Measurements from ENCODE around the gene KLHL35. TPM values are rescaled to one million over a fixed set of nuclear protein-coding genes. Genes with fewer than 3 reads are reported as not detected.

KLHL35 gene
- polyA plus RNA-seq, 3 donors, result 0.33 to 0.45 TPM; not detected in 1

- peaks cover 0 to 7% (median 2%) of the 10 kb centered on the region in 7 donors for H3K9me3 Mint-ChIP-seq
- Histone ChIP-seq H3K4me2 (replicated peaks; ENCODE audit: extremely low read depth, low read length, poor library complexity, severe bottlenecking) (no peak overlapping the region), H3K4me3 (replicated peaks in 1 of 3; ENCODE audit: low read depth in 2 of 3, low read length in 3 of 3) (no peak overlapping the region), H3K9ac (ENCODE audit: insufficient read depth, low read length, poor library complexity, severe bottlenecking) (no peak overlapping the region), H3K4me1 (ENCODE audit: control insufficient read depth in 1 of 2, insufficient read depth in 2 of 2, low read length in 2 of 2) (no peaks in the 10 kb centered on the region), H2AFZ (ENCODE audit: insufficient read depth, low read depth, low read length, poor library complexity, severe bottlenecking) (no peak overlapping the region), H3K36me3 (replicated peaks in 1 of 2; ENCODE audit: control insufficient read depth in 1 of 2, insufficient read depth in 2 of 2, low read length in 2 of 2) (peaks cover 0 to 8% of the 10 kb centered on the region in 2 donors), H3K79me2 (ENCODE audit: insufficient read depth, low read length) (no peaks in the 10 kb centered on the region), H3K27ac (ENCODE audit: low read depth in 1 of 2, low read length in 2 of 2) (no peak overlapping the region), H3K27me3 (ENCODE audit: control insufficient read depth in 2 of 2, insufficient read depth in 2 of 2, low read length in 2 of 2) (no peaks in the 10 kb centered on the region), H3K9me3 (replicated peaks in 1 of 2; ENCODE audit: control insufficient read depth in 1 of 2, insufficient read depth in 1 of 2, low read length in 2 of 2) (peaks cover 0 to 4% of the 10 kb centered on the region in 2 donors), H4K20me1 (ENCODE audit: insufficient read depth, low read length) (no peaks in the 10 kb centered on the region)
- intact Hi-C loops (cut with micrococcal nuclease), result no loop called here
- peaks cover 1 to 4% (median 4%) of the 10 kb centered on the region in 3 donors for H3K27me3 Mint-ChIP-seq (ENCODE audit: low read depth in 3 of 3)
- no CpG with 5 or more reads among the region's 5 CpGs for WGBS (ENCODE audit: insufficient coverage)
- H3K4me1 Mint-ChIP-seq, result no peaks in the 10 kb centered on the region
- H3K4me3 Mint-ChIP-seq, result no peak overlapping the region
- peaks cover 9 to 12% of the 10 kb centered on the region in 2 donors for H3K36me3 Mint-ChIP-seq
- no peak for TF ChIP-seq CTCF (IDR thresholded peaks at IDR 0.05)
- H3K27ac Mint-ChIP-seq, result no peak overlapping the region
- no peak for DNase-seq
Measured at GRCh38 chr11:75447415-75447814, 14.4 kb upstream of the KLHL35 start.

- no peak overlapping the region for H3K4me3 Mint-ChIP-seq
- intact Hi-C loops (cut with micrococcal nuclease), result loop anchor here (1.0 kb wide), 1 partner anchor 87 kb away; no protein-coding TSS in a partner anchor
- H3K4me2 ChIP-seq (replicated peaks; ENCODE audit: extremely low read depth, low read length, poor library complexity, severe bottlenecking), result no peak overlapping the region
- H2AFZ ChIP-seq (ENCODE audit: insufficient read depth, low read depth, low read length, poor library complexity, severe bottlenecking), result no peak overlapping the region
- no peaks in the 10 kb centered on the region for H3K79me2 ChIP-seq (ENCODE audit: insufficient read depth, low read length)
- H3K4me1 Mint-ChIP-seq, result no peaks in the 10 kb centered on the region
- H3K4me3 ChIP-seq (replicated peaks in 1 of 3; ENCODE audit: low read depth in 2 of 3, low read length in 3 of 3), result no peak overlapping the region
- no peaks in the 10 kb centered on the region for H4K20me1 ChIP-seq (ENCODE audit: insufficient read depth, low read length)
- H3K27me3 ChIP-seq (ENCODE audit: control insufficient read depth in 2 of 2, insufficient read depth in 2 of 2, low read length in 2 of 2), result no peaks in the 10 kb centered on the region
- no peaks in the 10 kb centered on the region for H3K4me1 ChIP-seq (ENCODE audit: control insufficient read depth in 1 of 2, insufficient read depth in 2 of 2, low read length in 2 of 2)
- peak; percentile 36 to 57 (median 56) for DNase-seq
- TF ChIP-seq CTCF (IDR thresholded peaks at IDR 0.05), result peak; percentile 98
- H3K27me3 Mint-ChIP-seq (ENCODE audit: low read depth in 3 of 3), result peaks cover 0 to 4% (median 0%) of the 10 kb centered on the region in 3 donors
- peaks cover 7 to 8% of the 10 kb centered on the region in 2 donors for H3K36me3 Mint-ChIP-seq
- 0% methylated on average over 2 of the region's 6 CpGs for WGBS (ENCODE audit: insufficient coverage)
- no peaks in the 10 kb centered on the region for H3K36me3 ChIP-seq (replicated peaks in 1 of 2; ENCODE audit: control insufficient read depth in 1 of 2, insufficient read depth in 2 of 2, low read length in 2 of 2)
- H3K9ac ChIP-seq (ENCODE audit: insufficient read depth, low read length, poor library complexity, severe bottlenecking), result no peak overlapping the region
- H3K27ac Mint-ChIP-seq, result no peak overlapping the region
- no peak overlapping the region for H3K27ac ChIP-seq (ENCODE audit: low read depth in 1 of 2, low read length in 2 of 2)
- no peaks in the 10 kb centered on the region for H3K9me3 Mint-ChIP-seq
- H3K9me3 ChIP-seq (replicated peaks in 1 of 2; ENCODE audit: control insufficient read depth in 1 of 2, insufficient read depth in 1 of 2, low read length in 2 of 2), result no peaks in the 10 kb centered on the region
Measured at GRCh38 chr11:75445315-75445953, 12.4 kb upstream of the KLHL35 start.

Data from CD14-positive monocyte (primary cell).